IPS-NIHi7 (cell line): ENCODE data around the gene VSIG10L2.

Experiments
- DNase-seq: peaks from one replicate; pipeline ENCODE4 v3.0.0; 2012; ENCODE audit warnings: mixed read lengths; ENCODE audit errors: extremely low spot score

The VSIG10L2 gene

DNA sequence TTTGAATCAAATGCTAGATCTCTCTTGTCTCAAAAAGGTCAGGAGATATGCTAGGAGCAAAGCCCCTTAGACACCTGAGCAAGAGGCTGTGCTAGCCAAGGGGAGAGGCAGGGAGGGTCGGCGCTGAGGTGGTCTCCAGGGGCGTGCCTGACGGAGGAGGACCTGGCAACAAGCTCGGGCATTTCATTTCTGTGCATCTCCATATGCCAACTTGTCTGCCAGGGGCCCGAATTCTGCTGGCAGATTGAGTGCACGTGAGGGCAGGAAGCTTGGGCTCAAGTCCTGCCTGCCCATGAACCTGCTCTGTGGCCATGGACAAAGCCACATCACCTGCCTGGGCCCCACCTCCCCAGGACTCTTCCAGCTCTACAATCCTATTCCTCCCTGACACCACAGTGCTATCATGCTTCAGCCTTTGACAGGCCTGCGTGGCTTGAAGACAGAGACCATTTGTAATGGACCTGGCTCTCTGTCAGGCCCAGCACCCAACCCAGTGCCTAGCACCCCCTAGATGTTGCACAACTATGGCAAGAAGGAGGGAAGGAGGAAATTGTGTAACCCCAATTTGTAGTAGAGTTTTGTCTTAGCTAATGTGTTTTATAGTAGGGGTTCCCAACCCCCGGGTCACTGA is 16.3 kb upstream of the VSIG10L2 start:
- DNase-seq: no peak

DNA sequence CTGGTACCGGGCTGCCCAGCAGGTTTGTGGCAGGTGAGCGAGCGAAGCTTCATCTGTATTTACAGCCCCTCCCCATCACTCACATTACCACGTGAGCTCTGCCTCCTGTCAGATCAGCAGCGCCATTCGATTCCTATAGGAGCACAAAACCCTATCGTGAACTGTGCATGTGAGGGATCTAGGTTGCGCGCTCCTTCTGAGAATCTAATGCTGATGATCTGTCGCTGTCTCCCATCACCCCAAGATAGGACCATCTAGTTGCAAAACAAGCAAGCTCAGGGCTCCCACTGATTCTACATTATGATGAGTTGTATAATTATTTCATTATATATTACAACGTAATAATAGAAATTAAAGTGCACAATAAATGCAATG is 15.8 kb upstream of the VSIG10L2 start:
- no peak for DNase-seq

DNA sequence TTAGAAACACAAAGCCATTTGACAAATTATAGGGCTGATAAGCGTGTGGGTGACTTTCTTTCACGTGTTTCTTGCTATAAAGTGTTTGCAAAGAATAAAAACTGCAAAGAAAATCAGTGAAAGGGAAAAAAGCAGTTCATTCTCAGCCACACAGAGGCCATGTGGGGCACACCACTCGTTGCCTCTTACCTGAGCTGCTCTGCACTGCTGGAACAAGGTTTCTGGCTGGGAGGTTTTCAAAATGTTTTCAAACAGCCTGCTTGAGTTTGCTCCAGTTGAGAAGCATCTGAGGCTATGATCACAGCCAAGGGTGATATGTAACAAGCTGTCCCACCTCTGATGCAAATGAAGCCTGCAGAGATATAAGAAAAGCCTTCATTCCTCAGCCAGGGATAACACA is 14.7 kb upstream of the VSIG10L2 start:
- DNase-seq: no peak

DNA sequence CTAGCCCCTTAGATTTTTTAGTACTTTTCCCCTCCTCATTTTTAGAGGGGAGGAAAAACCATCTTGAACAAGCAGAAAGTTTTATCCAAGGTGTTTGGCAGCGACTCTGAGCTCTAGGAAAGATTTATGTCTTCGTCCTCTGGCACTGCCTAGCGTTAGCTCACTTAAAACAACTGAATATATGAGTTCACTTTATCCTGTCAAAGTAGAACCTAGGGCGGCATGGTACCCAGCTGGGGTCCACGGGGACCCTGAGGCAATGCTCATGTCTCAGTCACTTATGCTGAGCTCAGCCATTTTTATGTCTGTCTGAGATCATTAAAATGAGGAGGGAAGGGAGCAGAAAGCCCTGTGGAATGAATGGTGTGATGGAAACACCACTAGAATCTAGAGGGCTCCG is 14.2 kb upstream of the VSIG10L2 start:
- DNase-seq: no peak

DNA sequence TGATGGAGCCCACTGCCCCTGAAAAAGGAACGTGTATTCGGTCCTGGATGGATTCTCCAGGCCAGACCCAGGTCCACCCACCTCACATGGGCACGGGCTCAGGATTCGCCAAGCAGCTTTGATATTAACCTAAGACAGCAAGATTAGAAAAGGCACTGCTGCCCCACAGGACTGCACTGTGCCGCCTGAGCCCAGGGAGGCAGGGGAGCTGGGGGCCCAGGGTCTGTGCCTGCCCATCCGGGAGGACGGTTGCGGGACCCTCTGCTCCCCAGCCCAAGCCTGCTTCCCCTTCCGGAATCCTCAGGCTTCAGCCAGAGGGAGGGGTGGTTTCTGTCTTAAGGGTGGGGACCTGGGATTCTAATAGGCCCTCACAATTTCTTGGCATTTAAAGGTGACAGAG is 13.5 kb upstream of the VSIG10L2 start:
- no peak for DNase-seq

DNA sequence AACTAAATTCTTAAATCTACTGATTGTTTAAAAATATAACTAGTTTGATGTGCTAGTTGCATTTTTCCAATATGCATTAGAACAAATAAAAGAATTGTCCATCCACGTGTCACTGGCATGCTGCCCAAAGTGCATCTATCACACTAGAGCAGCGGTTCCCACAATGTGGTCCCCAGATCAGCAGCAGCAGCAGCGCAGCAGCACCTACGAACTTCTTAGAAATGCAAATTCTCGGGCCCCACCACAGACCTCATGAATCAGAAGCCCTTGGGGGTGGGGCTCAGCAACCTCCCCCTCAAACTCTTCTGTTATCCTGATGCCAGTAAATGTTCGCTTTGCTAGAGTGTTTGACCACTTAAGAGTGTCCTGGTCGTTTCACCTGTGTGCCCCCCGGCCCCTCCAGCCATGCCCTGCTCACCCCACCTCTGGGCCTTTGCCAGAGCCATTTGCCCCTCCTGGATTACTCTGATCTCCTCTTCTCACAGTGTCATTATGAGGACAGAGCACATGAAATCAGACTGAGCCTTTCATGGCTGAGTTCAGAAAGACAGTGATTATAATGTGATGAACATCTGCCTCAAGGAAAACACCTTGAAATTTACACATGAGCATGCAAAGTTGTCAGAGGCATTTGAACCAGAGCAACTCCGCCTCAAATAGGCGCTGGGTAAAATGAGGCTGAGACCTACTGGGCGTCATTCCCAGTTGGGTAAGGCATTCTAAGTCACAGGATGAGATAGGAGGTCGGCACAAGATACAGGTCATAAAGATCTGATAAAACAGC is 12.6 kb upstream of the VSIG10L2 start:
- no peak for DNase-seq

DNA sequence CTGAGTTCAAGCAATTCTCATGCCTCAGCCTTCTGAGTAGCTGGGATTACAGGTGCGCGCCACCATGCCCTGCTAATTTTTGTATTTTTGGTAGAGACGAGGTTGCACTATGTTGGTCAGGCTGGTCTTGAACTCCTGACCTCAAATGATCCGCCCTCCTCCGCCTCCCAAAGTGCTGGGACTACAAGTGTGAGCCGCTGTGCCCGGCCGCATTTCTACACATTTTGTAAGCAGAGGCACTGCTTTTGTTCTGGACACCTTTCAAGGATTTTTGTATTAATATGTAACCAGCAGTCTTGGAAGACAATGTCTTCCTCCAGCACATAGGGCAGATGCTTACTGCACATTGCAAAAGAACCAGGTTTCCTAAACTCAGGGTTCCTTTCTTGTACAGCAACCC is 11.4 kb upstream of the VSIG10L2 start:
- no peak for DNase-seq

DNA sequence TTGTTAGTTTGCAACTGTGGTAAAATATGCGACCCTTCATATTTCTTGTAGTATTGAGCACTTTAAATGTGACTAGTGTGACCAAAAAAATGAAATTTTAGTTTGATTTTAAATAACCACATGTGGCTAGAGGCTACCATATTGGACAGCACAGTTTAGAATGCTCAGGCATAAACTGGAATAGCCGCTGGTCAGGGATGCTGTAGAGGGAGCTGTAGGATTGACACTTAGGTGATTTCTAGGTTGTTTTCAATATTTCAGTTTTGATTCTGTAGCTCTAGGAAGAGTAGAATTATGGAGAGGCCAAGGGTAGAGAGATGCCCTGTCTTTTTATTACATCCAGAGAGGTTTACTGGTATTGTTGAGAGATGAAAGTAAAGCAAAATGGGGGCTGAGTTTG is 10.8 kb upstream of the VSIG10L2 start:
- DNase-seq: no peak

DNA sequence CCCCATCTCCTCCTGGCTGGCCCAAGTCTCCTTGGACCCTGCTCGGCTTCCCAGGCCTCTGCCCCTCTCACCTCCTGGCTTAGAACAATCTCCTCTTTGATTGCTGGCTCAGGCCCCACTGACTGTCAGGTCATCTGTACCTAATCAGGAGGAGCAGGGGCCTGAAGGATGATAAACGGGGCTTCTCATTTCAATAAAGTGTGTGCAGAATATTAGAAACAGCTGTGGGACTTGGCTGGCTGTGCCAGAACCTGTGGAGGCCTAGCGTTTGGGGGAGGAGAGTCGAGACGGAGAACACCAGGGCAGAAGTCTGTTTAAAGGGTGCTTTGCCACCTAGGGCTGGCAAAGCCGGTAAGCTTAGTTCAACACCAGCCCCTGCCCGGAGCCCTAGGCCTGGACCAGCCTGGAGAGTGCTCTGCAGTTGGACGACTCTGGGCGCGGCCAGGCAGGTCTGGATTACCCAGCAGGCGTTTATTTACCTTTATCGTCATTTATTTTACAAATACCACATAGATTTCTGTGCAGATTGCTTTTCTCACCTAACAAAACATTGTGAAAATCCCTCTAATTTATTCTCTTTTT is 10.1 kb upstream of the VSIG10L2 start:
- DNase-seq: no peak

DNA sequence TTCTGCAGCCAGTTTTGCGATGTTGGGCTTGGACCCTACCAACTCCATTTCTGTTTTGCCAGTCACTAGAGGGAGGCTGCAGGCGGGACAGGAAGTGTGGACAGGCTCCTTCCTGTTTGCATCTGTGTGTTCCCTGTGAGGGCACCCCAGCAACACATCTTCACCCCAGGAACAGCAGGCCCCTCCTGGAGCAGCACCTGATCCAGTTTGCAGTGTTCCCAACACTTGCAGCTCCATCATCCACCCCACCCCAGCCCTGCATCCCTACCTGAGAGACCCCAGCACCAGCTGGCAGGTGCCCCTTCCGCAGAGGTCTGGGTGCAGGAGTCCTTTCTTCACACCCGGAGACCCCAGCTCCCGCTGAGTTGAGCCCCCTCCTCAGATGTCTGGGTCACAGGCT is 7.4 kb upstream of the VSIG10L2 start:
- DNase-seq: no peak

DNA sequence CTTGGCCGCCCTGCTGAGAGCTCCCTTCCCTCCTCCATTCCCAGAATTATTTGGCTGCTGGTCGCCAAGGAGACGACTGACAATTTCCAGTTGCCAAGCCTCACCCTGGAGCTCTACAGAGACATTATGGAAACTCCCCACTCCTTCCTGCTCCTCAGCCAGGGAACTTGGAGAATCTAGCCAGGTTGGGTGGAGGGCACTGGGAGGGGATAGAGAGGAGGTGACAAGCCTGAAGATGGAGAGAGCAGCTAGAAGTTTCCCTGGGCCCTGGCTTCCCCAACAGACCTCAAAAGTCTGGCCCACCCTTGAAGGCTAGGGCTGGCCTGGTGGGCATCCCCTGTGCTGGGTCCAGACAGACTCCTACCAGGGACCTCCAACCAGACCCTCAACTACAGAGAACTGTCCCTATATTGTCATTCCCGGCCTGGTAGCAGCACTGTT is 6.7 kb upstream of the VSIG10L2 start:
- no peak for DNase-seq

DNA sequence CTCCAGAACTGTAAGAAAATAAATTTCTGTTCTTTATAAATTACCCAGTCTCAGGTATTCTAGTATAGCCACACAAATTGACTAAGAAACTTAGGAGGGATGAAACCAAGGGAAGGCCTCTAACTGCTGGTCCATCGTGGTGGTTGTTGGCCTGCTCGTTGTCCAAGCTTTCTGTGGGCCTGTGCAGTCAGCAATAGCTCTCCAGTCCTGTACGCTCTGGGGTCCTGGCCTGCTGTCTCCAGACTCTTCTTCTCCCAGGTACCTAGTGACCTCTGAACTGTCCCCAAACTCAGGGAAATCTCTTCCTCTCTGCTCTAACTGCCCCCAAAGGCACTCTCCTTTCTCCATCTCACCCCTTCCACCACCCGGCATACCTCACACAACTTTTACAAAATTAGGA is 5.7 kb upstream of the VSIG10L2 start:
- DNase-seq: no peak

DNA sequence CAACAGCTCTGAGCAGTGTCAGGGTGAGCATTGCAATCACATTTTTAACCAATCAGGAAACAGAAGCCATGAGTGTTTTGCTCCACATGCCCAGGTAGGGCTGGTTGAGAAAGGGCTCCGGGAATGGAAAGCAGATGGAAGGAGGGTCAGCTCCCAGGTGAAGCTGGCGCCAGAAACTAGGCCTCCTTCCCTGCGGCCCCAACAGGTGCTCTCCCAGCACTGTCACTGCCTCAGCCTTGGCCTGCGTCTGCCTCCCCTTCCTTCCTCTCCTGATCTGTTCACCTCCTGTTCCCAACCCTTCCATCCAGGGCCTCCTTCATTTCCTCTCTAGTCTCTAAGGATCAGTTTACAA is 4.6 kb upstream of the VSIG10L2 start:
- DNase-seq: no peak

DNA sequence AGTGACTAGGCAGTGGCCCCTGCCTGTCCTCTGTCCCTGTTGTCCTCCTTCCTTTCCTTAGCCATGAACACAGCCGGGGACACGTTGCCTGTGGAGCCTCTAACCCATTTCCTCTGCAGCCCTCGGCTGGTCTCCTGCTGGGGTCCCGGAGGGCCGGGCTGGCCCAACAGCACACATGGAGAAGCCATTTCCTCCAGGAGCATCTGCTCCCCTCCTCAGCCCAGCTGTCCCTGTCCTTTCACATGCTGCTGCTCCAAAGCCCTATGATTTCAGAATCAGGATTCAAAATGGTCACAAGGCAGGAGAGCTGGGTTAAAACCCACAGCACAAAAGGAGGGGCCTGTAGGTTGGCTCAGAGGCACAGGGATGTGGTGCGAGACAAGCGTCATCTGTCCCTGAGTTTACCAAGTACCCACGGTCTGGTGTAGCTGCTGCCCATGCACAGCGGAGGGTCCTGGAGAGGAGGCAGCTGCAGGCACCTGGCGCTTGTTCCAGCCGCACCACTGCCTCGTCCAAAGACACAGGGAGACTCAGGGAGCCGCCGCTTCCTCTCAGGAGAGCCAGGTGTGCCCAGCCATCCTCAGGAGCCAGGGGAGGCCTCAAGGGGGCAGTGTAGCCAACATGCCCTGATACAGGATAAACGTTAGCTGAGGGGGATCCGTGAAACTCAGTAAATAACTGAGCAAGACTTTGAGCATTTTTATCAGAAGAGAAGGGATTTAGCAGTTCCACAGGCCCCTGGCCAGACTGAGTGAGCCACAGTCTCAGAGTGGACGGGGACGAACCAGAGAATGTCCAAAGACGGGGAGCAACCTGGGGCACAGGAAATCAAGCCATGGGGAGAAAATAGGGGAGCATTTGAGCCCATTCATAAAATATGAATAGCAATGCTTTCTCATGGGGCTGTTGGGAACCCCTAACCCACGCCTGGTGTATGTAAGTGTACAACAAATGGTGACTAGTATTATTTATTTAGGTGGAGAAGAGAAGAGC is 3.9 kb upstream of the VSIG10L2 start:
- DNase-seq: peak; percentile 91

DNA sequence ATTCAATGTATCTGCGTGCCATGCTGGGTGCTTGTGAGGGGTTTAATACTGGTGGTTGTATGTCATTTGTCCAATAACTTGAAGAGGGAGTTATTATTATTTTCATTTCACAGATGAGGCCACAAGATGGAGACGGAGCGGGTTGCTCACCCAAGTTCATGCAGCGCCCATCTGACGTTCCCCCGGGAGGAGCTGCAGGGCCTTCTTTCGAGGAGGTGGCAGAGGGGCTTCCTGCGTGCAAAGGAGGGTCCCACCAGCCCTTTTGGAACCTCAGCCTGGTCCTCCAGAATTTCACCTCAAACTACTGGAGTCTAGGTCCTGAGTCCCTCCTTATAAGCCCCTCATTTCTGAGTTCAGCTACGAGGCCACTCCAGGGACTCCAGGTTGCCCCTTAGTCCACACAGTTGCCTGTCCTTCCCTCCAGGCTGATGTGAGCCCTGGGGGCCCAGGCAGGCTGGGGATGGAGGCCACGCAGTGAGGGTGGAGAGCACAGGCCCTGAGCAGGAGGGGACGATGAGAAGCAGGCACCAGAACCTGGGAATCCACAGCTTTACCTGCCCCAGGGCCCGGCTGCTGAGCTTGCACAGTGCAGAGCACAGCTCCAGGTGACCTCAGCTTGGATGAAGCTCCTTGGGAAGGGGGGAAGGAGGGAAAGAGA is 2.9 kb upstream of the VSIG10L2 start:
- DNase-seq: no peak

DNA sequence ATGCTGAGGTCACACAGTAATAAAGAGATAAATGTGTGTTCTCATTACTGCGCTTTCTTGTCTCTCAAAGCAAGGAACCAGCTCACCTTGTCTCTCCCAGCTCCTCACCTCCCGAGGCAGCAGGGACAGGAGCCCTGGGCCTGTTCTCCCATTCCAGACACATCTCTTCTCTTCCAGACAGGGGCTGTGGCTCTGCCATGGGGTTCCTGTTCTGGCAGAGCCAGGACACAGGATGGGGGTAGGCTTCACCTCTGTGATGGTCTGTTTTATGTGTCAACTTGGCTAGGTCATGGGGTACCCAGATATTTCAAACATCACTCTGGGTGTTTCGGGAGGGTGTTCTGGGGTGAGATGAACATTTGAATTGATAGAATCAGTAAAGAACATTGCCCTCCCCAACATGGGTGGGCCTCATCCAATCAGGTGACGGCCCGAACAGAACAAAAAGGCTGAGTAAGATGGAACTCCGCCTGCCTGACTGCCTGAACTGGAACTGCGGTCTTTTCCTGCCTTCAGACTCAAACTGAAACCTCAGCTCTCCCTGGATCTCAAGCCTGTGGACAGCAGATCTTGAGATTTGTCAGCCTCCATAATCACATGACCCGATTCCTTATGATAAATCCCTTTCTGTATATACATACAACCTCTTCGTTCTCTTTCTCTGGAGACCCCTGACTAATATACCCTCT is 2.0 kb upstream of the VSIG10L2 start:
- no peak for DNase-seq

DNA sequence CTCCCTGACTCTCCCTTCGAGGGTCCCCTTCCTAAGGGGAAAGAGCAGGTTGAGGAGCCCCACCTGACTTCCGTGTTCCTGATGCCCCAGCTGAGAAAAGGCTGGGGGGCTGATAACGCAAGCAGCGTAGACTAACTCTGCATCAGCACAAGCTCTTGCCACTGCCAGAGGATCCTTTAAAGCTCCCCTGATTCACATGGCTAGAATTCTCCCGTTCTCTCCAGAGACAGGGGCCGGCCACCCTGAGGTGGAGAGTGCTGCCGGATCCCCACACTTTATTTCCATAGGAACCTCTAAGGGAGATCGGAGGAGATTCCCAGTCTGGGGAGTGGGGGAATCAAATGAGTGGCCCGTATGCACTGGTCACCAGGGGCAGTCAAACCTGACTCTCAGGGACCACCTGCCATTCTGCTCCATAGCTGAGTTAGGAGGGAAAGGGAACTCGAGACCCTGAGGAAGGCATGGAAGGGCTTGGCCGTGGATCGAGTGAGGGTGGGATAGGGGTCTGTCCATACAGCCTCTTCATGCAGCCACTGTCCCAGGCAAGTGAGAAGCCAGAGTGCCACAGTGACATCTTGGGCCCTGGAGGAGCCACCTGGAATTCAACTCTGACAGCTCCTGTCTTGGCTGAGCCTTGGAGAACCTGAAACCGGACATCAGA is 1.4 kb upstream of the VSIG10L2 start:
- DNase-seq: no peak

DNA sequence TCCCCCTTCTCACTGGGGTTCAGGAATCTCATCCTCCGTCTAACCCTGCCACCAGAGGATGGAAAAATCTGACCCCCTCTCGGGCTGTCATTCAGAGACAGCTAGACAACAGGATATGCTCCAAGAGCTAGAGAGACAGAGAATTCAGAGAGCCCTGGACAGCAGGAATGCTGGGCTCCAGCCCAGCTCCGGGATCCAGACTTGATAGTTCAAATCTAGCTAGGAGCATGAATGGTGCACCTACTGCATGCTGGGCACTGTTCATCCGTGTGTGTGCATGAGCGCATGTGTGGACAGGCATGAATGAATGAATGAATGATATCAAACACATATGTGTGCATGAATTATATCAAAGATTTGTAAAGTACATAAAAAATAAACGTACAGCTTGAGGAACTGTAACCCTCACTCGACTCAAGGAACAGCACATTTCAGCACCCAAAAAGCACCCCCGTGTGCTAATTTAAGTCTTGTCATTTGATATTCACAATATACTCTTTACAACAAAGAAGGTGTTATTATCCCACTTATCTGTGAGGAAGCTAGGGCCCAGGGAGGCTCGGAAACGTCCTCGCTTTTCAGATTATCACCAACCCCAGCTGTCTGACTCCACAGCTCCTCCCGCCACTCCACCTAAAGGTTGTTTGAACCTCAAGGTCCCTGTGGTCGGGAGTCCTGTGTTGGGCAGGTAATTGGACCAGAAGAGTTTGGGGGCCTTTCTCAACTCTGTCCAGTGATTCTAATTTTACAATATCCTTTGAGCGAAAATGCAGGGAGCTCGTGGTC is 640 bp upstream of the VSIG10L2 start:
- no peak for DNase-seq

DNA sequence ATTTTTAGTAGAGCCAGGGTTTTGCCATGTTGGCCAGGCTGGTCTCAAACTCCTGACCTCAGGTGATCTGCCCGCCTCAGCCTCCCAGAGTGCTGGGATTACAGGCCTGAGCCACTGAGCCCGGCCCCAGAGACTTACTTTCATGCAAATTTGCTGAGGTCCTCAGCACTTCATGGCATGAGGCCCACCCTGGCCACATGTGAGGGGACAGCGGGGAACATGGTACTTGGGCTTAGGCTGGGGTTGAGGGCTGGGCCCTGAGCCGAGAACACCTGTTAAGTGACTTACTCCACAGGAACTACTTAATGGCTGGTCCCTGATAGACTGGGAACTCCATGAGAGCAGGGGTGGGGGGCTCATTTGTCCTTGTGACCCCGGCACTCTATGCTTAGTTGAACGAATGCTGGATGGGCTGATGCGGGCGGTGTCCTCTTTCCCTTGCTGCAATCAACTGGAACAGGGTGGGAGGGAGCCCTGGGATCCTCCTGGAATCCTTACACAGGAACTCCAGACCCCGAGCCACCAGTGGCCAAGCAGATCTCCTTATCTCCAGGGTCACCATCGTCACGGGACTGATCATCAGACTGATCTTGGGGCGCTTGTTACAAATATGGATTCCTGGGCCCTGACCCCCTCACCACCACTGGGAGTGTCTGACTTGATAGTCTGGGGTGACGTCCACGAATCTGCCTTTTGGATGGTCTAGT is 1.0 kb downstream of the VSIG10L2 start:
- no peak for DNase-seq
